ENCODE results near the gene DCUN1D1.

- TF ChIP-seq POLR2A (IDR thresholded peaks at IDR 0.05), result no peak
- TF ChIP-seq CTCF (IDR thresholded peaks at IDR 0.05), result no peak
Observed at GRCh38 chr3:182908471-182908870, 71.9 kb downstream of the DCUN1D1 start.

Measured in lower leg skin (tissue), 3 donors.